HG03558 (cell line): ENCODE measurements around the gene DNAJC1.
"Not testable (repeated sequence)": the region's sequence is repeated elsewhere in the genome, so short reads cannot be mapped to it uniquely, and the experiment has no call there.

Experiments used
- ATAC-seq: cut with Tn5 transposase; IDR thresholded peaks from one replicate; pipeline ENCODE4 v1.9.1; 2021; ENCODE audit warnings: moderate number of reproducible peaks; ENCODE audit not compliant: unreplicated experiment; ENCODE audit errors: extremely low read depth

The DNAJC1 gene

DNA sequence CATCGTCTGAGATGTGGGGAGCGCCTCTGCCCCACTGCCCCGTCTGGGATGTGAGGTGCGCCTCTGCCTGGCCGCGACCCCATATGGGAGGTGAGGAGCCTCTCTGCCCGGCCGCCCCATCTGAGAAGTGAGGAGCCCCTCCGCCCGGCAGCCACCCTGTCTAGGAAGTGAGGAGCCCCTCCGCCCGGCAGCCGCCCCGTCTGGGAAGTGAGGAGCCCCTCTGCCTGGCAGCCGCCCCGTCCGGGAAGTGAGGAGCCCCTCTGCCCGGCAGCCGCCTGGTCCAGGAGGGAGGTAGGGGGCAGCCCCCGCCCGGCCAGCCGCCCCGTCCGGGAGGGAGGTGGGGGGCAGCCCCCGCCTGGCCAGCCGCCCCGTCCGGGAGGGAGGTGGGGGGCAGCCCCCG, 166.0 kb downstream of the DNAJC1 start:
- not testable (repeated sequence) for ATAC-seq

DNA sequence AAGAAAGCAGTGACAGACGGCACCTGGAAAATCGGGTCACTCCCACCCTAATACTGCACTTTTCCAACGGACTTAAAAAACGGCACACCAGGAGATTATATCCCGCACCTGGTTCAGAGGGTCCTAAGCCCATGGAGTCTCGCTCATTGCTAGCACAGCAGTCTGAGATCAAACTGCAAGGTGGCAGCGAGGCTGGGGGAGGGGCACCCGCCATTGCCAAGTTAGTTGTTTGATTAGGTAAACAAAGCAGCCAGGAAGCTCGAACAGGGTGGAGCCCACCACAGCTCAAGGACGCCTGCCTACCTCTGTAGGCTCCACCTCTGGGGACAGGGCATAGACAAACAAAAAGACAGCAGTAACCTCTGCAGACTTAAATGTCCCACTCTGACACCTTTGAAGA, 169.0 kb downstream of the DNAJC1 start:
- not testable (repeated sequence) for ATAC-seq

DNA sequence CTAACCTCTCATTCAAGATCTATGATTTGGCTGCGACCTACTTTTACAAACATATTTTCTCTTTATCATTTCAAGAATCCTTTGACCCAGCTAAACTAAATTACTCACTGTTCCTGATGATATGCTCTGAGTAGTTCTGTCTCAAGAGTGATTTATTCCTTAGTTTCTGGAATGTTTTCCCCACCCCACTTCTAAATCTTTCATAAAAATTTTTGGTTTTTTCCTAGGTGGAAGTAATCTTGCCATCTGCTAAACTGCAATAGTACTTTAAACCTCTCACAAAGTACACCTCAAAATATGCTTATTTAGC, 170.8 kb downstream of the DNAJC1 start:
- ATAC-seq = no peak

DNA sequence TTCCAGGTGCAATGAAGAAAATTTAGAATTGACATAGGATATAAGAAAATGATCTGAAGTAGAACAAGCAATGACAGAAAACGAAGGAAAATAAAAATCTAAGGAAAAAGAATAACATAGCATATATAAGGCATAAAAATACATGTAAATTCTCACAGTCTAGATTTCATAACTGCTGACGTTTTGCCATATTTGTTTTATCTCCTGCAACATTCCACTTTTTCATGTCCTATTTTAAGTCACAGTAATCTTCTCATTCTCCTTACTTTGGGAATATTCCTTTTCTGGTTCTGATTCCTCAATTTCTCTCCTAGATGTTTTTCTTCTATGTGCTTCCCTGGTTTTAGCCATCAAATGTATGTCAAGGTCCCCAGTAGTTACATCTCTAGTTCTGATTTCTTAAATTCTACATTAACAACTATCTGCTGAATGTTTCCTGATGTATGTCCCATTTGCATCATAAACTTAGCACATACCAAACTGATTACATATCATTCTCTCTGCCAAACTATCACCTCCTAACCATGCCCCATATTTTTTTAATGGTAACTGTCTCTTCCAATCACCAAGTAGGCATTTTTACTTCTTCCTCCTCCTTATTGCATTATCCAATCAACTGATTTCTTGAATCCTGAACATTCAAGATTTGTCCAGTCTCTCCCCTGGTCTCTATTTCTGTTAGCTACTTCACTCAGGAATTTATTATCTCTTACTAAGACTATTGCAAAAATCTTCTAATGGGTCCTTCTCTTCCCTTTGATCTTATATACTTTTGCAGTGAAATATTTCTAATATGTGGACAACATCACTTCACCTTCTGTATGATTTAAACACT, 171.3 kb downstream of the DNAJC1 start:
- ATAC-seq = no peak

DNA sequence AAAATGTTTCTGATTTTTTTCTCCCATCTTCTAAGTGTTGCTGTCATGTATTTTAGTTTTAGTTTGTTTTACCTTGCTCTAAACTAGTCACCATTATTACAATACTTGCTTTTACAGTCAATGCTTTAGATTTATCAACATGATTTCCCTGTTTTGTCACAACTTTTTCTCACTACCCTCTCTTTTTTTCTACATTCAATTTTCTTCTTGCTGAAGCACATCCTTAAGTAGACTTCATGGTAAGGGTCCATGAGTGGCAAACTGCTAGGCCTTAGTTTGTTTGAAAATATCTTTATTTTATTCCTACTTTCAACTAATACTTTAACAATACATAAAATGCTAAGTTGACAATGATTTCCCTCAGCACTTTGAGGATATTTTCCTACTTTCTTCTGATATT, 173.5 kb downstream of the DNAJC1 start:
- ATAC-seq = no peak

DNA sequence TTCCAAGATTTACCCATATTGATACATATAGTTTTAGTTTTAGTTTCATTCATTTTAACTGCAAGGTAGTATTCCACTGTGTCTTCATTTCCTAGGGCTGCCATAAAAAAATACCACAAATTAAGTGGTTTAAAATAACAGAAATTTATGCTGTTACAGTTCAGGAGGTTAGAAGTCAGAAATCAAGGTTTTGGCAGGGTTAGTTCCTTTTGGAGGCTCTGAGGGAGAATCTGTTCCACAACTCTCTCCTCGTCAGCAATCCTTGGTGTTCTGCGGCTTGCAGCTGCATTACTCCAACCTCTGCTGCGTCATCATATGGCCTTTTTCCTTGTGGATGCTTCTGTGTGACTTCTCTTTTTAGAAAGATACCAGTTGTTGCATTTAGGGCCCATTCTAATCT, 176.2 kb downstream of the DNAJC1 start:
- ATAC-seq = no peak

DNA sequence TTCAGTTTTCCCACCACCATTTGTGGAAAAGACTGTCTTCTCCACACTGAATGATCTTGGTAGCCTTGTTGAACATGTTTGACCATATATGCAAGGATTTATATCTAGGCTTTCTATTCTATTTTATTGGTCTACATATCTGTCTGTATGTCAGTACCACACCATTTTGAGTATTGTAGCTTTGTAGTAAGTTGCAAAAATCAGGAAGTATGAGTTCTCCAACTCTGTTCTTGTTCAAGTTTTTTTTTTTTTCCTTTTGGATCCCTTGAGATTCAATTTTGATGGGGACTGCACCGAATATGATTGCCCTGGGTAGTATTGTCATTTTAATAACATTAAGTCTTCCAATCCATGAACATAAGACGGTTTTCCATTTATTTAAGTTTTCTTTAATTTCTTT, 176.8 kb downstream of the DNAJC1 start:
- no peak for ATAC-seq

DNA sequence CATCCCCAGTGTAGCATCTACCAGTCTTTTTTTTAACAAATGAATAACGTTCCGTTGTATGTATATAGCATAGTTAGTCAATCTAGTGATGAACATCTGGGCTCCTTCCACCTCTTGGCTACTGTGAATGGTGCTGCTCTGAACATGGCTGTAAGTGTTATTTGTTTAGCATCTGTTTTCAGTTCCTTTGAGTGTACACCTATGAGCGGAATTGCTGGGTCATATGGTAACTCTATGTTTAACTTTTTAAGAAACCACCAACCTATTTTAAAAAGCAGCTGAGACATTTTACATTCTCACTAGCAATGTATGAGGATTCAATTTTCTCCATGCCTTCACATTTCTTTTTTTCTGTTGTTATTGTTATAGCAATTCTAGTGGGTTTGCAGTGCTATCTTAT, 178.2 kb downstream of the DNAJC1 start:
- no peak for ATAC-seq

DNA sequence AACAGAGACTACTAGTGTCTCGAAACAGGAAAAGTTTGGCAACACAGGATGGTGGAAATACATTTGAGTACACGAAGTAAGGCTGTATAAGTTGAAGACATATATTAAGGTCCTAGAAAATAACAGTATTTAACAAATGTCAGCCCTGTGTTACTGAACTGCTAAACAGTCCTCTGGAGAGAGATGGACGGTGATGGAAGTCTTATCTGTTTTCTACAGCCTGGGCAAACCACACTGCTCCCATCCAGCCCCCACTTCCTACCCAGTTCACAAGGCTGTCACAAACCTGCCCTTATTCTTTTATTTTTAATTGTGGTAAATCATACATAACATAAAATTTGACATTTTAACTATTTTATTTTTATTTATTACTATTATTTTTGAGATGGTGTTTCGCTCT, 179.1 kb downstream of the DNAJC1 start:
- no peak for ATAC-seq

DNA sequence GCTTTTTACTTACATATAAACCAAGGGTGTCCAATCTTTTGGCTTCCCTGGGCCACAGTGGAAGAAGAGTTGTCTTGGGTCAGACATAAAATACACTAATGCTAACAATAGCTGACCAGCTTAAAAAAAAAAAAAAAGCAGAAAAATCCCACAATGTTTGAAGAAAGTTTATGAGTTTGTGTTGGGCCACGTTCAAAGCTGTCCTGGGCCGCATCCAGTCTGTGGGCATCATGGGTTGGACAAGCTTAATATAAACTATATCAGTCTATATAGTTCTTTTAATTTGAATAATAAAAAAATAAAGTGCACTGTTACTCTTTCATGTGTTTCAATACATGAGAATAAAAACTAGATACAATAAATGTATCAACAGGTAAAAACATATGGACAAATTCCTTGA, 179.9 kb downstream of the DNAJC1 start:
- ATAC-seq = no peak

DNA sequence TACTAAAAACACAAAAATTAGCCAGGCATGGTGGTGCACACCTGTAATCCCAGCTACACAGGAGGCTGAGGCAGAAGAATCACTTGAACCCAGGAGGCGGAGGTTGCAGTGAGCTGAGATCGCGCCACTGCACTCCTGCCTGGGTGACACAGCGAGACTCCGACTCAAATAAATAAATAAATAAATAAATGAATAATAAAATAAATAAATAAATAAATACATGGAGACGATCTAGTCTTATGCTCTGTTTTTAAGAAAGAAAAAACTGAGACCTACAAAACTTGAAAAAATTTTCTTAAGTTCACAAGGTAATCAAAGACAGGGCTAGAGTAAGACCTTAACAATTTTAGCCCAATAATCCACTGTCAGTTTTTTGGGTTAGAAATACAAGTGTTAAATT, 181.3 kb downstream of the DNAJC1 start:
- not testable (repeated sequence) for ATAC-seq

DNA sequence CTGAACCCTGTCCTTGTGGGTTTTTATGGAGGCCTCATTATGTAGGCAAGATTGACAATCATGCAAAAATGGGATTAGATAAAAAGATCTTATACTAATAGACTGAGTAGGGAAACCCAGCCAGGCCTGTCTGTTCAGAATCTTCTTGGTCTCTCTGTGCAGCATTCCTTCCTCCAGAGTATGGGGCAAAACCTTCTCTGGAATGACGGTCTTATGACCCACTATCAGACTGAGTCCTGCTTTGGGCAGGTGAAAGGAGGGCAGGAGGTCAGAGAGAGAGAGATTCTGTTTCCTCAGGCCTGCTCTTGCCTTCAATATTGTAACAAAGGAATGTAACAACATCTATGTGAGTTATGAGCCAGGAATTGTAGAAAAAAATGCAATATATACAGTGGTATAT, 182.6 kb downstream of the DNAJC1 start:
- no peak for ATAC-seq

DNA sequence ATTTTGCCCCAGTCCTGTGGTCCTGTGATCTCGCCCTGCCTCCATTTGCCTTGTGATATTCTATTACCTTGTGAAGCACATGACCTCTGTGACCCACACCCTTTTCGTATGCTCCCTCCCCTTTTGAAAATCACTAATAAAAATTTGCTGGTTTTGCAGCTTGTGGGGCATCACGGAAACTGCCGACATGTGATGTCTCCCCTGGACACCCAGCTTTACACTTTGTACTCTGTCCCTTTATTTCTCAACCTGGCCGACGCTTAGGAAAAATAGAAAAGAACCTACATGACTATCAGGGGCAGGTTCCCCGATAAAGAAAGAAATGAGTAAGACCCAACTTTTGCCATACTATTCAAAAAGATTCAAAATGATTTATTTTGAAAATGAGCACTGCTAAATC, 185.1 kb downstream of the DNAJC1 start:
- ATAC-seq = not testable (repeated sequence)

DNA sequence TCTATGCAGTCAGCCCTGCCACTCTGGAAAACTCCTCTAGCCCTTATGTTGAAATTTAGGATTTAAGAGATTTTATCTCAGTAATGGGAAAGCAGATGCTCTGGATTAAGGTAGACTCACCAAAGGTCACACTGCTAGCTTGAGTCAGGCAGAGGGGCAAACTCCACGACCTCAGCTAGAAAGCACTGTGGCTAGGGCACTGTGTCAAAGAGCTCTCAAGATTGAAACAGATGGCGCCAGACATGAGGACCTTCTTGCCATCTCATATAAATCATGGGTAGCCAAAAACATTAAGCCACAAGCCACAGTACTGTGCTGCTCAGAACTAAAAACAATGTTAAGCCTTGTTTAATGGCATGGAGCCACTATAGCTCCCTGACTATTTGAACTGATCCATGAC, 188.7 kb downstream of the DNAJC1 start:
- ATAC-seq = no peak

DNA sequence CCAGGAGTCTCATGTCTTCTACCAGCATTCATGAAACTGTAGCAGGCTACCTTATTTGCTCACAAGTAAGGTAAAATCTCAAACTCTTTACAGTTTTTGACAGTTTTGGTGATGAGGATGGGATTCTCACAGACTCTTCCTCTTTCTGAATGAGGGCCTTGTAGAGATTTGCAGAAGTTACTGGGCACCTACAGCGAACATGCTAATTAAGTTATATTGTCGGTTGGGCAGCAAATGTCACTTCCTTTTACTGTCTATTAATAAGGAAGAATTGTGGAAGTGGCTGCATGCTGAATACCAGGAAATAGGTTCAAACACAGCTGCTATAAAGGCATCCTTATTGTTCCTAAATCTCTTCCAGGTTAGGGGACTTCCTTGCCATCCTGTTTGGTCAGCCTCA, 189.6 kb downstream of the DNAJC1 start:
- no peak for ATAC-seq

DNA sequence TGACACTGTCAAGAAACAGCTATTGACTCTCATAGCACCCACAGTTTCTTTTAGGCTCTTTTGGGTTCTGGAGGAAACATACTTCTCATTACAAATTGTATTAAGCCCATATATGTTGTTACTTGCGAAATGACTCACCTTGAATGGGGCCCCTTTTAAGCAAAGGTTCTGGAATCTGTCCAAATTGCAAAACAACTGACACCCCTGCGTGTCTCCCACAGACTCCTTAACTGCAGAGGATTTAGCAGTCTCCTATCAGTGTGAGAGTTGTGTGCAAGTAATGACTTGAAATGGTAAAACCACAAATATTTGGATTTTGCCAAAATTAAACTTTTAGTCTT, 192.3 kb downstream of the DNAJC1 start:
- ATAC-seq = no peak

DNA sequence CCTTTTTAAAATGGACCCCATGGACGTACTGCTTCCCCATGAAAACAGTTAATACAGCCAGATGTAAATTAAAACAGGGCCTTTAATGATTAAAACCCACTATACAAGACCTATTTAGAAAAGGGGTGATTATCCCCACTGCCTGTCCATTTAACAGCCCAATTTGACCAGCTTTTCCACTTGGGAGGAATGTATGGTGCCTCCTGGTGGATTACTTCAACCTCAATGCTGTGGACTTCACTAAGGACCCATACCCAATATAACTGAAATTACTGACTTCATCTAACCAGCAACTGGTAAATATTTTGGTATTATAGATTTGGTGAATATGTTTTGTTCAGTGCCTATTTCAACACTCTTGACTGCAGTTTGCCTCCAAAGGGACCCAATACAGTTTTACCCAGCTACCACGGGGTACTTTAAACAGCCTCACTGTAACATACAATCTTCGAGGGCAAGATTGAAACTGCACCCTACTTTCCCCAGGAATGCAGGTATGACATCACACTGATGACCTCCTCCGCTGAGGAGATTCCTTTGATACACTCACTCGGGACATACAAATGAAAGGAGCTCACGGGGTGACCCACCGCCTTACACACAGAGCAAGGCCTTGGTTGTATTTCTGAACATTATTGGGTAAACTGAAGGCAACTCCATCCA, 192.8 kb downstream of the DNAJC1 start:
- ATAC-seq = no peak

DNA sequence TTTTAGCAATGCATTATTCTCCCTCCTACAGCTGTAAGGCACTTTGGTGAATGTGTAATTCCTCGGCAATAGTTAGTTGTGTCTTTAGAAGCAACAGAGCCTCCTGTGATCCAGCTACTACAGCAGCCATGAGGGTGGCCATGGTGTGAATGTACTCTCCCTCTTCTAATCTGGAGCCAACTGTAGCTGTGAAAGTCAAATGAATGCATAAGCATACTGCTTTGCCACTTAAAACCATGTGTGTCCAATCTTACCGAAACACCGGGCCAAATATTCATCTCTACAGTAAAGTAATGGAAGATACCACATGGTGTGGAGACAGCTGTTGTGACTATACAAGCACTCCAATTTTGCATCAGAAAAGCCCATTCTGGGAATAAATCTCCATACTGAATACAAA, 195.0 kb downstream of the DNAJC1 start:
- ATAC-seq = no peak

DNA sequence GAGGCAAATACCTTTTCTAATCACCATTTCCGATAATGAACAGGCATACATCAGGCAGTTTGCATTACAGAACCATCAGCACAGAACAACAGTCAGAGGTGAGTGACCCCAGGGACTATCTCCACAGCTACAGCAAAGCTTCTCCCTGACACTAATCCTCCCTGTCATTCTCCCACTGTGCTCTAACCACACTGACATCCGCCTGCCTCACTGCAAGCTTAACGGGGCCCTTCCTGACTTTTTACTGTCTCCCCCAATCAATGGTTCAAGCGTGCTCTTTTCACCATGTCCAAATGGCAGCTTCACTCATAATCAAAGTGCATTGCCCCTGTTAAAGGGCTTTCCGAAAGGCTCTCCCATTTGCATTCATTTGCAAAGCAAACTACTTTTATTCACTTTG, 196.3 kb downstream of the DNAJC1 start:
- no peak for ATAC-seq

DNA sequence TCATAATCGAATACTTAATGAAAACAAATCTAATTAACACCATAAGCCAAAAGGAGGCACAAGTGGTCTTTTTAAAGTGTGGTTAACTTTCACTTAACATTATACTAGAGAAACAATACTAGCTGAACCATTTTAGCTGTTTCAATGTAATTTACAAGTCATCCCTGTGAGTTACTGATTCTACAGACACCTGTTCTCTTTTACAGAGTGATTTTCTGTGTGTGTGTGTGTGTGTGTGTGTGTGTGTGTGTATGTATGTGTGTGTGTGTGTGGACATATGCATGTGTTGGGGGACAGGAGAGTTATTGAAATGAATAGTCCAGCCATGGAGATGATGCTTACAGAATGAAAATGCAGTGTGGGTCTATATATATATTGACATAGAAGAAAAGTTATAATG, 200.2 kb downstream of the DNAJC1 start:
- ATAC-seq = no peak

DNA sequence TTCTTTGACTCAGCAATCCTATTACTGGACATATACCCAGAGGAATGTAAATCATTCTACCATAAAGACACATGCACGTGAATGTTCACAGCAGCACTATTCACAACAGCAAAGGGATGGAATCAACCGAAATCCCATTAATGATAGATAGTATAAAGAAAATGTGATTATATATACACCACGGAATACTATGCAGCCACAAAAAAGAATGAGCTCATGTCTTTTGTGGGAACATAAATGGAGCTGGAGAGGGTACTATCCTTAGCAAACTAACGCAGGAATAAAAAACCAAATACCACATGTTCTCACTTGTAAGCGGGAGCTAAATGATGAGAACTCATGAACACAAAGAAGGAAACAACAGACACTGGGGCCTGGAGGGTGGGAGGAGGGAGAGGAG, 201.9 kb downstream of the DNAJC1 start:
- no peak for ATAC-seq
